Neural progenitor cell (in vitro differentiated cells): ENCODE measurements around the gene GNG8. TPM values are rescaled to one million over a fixed set of nuclear protein-coding genes. Genes with fewer than 3 reads are reported as not detected.

Source experiments
- DNase-seq: peaks from one replicate; pipeline ENCODE4 v3.0.0-alpha.2; 2016; ENCODE audit warnings: low spot score
- H2AFZ ChIP-seq: fragments of 200-600 bp; sonication (generic); replicated peaks from 2 replicates; pipeline ENCODE4 v1.6.1; 2016; ENCODE audit warnings: antibody characterized with exemption
- H3F3A ChIP-seq: fragments of 200-600 bp; sonication (generic); 2 replicates; pipeline ENCODE4 v1.6.1; 2016; ENCODE audit warnings: antibody characterized with exemption, low read depth
- H3K27ac ChIP-seq: fragments of 200-600 bp; sonication (generic); 2 replicates; pipeline ENCODE4 v1.5.1; 2016; ENCODE audit warnings: mild to moderate bottlenecking
- H3K27me3 ChIP-seq: fragments of 200-600 bp; sonication (generic); 2 replicates; pipeline ENCODE4 v1.6.1; 2016; ENCODE audit warnings: mild to moderate bottlenecking, moderate library complexity
- H3K36me3 ChIP-seq: fragments of 200-600 bp; sonication (generic); 2 replicates; pipeline ENCODE4 v1.5.1; 2016
- H3K4me1 ChIP-seq: fragments of 200-600 bp; sonication (generic); 2 replicates; pipeline ENCODE4 v1.6.1; 2016; ENCODE audit warnings: mixed run types
- H3K4me2 ChIP-seq: fragments of 200-600 bp; sonication (generic); 2 replicates; pipeline ENCODE4 v1.6.1; 2016
- H3K4me3 ChIP-seq: fragments of 200-600 bp; sonication (generic); 2 replicates; pipeline ENCODE4 v1.5.1; 2016
- H3K79me2 ChIP-seq: fragments of 200-600 bp; sonication (generic); 2 replicates; pipeline ENCODE4 v1.6.1; 2016; ENCODE audit warnings: low read depth
- H3K9ac ChIP-seq: fragments of 200-600 bp; sonication (generic); 2 replicates; pipeline ENCODE4 v1.6.1; 2016
- H3K9me3 ChIP-seq: fragments of 200-600 bp; sonication (generic); 2 replicates; pipeline ENCODE4 v1.5.1; 2016; ENCODE audit warnings: low read depth
- H4K20me1 ChIP-seq: fragments of 200-600 bp; sonication (generic); 2 replicates; pipeline ENCODE4 v1.6.1; 2016; ENCODE audit warnings: low read depth
- H3K27ac Mint-ChIP-seq: 3 replicates; pipeline ENCODE4 v1.8.0; 2021; ENCODE audit warnings: mixed read lengths
- H3K27me3 Mint-ChIP-seq: 2 replicates; pipeline ENCODE4 v1.8.0; 2022; ENCODE audit warnings: low read depth, mild to moderate bottlenecking, inconsistent platforms, moderate library complexity, mixed read lengths; ENCODE audit not compliant: insufficient read depth
- H3K36me3 Mint-ChIP-seq: 3 replicates; pipeline ENCODE4 v1.8.0; 2021; ENCODE audit warnings: mixed read lengths
- H3K4me1 Mint-ChIP-seq: 3 replicates; pipeline ENCODE4 v1.8.0; 2021; ENCODE audit warnings: mixed read lengths
- H3K4me3 Mint-ChIP-seq: 3 replicates; pipeline ENCODE4 v1.8.0; 2021; ENCODE audit warnings: mild to moderate bottlenecking, moderate library complexity, mixed read lengths
- H3K9me3 Mint-ChIP-seq: 3 replicates; pipeline ENCODE4 v1.8.0; 2020; ENCODE audit warnings: mixed read lengths
- EZH2 ChIP-seq: fragments of 200-600 bp; sonication (generic); IDR thresholded peaks from 2 replicates; pipeline ENCODE4 v1.6.1; 2017; ENCODE audit warnings: antibody characterized with exemption, mild to moderate bottlenecking, moderate library complexity
- EZH2phosphoT487 ChIP-seq: fragments of 200-600 bp; sonication (generic); IDR thresholded peaks from 2 replicates; pipeline ENCODE4 v1.6.1; 2017; ENCODE audit warnings: antibody characterized with exemption
- total RNA-seq: library from RNA; depleted of rRNA; stranded (reverse); fragments of >200 nt; gene quantifications from 2 replicates; pipeline ENCODE4 v1.2.3, GENCODE V29; 2015; ENCODE audit warnings: low replicate concordance
- TF ChIP-seq, protein P1 (sequence below): fragments of 200-600 bp; sonication (generic); IDR thresholded peaks from 2 replicates; pipeline ENCODE4 v1.5.1; 2017; ENCODE audit warnings: antibody characterized with exemption, mild to moderate bottlenecking

The GNG8 gene
- total RNA-seq, 1 donor from 2014 or later, result not detected

- Mint-ChIP-seq H3K36me3 (peaks cover 25% of the 10 kb centered on the region), H3K27me3 (peaks cover 4% of the 10 kb centered on the region), H3K4me1 (peaks cover 7% of the 10 kb centered on the region), H3K9me3 (no peaks in the 10 kb centered on the region), H3K27ac (no peak overlapping the region), H3K4me3 (no peak overlapping the region)
- H3K27me3 ChIP-seq, result no peaks in the 10 kb centered on the region
- H3K9ac ChIP-seq, result no peak overlapping the region
- H2AFZ ChIP-seq, result no peak overlapping the region
- H3K4me2 ChIP-seq, result no peak overlapping the region
- no peaks in the 10 kb centered on the region for H3K4me1 ChIP-seq
- H3K36me3 ChIP-seq, result no peaks in the 10 kb centered on the region
- peaks cover 5% of the 10 kb centered on the region for H3F3A ChIP-seq
- DNase-seq, result no peak
- TF ChIP-seq EZH2 (no peak), EZH2phosphoT487 (no peak)
- TF ChIP-seq, protein P1, sequence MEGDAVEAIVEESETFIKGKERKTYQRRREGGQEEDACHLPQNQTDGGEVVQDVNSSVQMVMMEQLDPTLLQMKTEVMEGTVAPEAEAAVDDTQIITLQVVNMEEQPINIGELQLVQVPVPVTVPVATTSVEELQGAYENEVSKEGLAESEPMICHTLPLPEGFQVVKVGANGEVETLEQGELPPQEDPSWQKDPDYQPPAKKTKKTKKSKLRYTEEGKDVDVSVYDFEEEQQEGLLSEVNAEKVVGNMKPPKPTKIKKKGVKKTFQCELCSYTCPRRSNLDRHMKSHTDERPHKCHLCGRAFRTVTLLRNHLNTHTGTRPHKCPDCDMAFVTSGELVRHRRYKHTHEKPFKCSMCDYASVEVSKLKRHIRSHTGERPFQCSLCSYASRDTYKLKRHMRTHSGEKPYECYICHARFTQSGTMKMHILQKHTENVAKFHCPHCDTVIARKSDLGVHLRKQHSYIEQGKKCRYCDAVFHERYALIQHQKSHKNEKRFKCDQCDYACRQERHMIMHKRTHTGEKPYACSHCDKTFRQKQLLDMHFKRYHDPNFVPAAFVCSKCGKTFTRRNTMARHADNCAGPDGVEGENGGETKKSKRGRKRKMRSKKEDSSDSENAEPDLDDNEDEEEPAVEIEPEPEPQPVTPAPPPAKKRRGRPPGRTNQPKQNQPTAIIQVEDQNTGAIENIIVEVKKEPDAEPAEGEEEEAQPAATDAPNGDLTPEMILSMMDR, result no peak
- H3K79me2 ChIP-seq, result peaks cover 13% of the 10 kb centered on the region
- no peak overlapping the region for H3K4me3 ChIP-seq
- no peak overlapping the region for H3K27ac ChIP-seq
- H3K9me3 ChIP-seq, result no peaks in the 10 kb centered on the region
- peaks cover 20% of the 10 kb centered on the region for H4K20me1 ChIP-seq
Measured at GRCh38 chr19:46610413-46610775, 25.6 kb downstream of the GNG8 start.

DNA sequence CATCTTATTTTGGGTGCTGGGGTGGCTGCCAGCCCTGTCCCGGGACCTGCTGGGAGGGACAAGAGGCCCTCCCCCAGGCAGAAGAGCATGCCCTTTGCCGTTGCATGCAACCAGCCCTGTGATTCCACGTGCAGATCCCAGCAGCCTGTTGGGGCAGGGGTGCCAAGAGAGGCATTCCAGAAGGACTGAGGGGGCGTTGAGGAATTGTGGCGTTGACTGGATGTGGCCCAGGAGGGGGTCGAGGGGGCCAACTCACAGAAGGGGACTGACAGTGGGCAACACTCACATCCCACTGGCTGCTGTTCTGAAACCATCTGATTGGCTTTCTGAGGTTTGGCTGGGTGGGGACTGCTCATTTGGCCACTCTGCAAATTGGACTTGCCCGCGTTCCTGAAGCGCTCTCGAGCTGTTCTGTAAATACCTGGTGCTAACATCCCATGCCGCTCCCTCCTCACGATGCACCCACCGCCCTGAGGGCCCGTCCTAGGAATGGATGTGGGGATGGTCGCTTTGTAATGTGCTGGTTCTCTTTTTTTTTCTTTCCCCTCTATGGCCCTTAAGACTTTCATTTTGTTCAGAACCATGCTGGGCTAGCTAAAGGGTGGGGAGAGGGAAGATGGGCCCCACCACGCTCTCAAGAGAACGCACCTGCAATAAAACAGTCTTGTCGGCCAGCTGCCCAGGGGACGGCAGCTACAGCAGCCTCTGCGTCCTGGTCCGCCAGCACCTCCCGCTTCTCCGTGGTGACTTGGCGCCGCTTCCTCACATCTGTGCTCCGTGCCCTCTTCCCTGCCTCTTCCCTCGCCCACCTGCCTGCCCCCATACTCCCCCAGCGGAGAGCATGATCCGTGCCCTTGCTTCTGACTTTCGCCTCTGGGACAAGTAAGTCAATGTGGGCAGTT, 26.2 kb downstream of the GNG8 start:
- H3K9me3 Mint-ChIP-seq, result no peaks in the 10 kb centered on the region
- H3K27me3 ChIP-seq, result no peaks in the 10 kb centered on the region
- peaks cover 3% of the 10 kb centered on the region for H3K4me1 ChIP-seq
- H3F3A ChIP-seq, result peaks cover 5% of the 10 kb centered on the region
- peaks cover 4% of the 10 kb centered on the region for H3K27me3 Mint-ChIP-seq
- peaks cover 19% of the 10 kb centered on the region for H3K79me2 ChIP-seq
- TF ChIP-seq EZH2 (no peak), EZH2phosphoT487 (no peak)
- TF ChIP-seq, protein P1, result no peak
- H3K27ac ChIP-seq, result no peak overlapping the region
- no peak overlapping the region for H2AFZ ChIP-seq
- H3K4me3 ChIP-seq, result no peak overlapping the region
- no peak overlapping the region for H3K4me3 Mint-ChIP-seq
- no peak overlapping the region for H3K9ac ChIP-seq
- H3K4me2 ChIP-seq, result no peak overlapping the region
- H4K20me1 ChIP-seq, result peaks cover 26% of the 10 kb centered on the region
- no peak overlapping the region for H3K27ac Mint-ChIP-seq
- no peaks in the 10 kb centered on the region for H3K36me3 ChIP-seq
- H3K36me3 Mint-ChIP-seq, result peaks cover 25% of the 10 kb centered on the region
- no peaks in the 10 kb centered on the region for H3K9me3 ChIP-seq
- peaks cover 7% of the 10 kb centered on the region for H3K4me1 Mint-ChIP-seq
- DNase-seq, result no peak

GRCh38 chr19:46608581-46609345, 27.2 kb downstream of the GNG8 start:
- DNase-seq, result no peak
- Mint-ChIP-seq H3K27ac (no peak overlapping the region), H3K36me3 (peaks cover 25% of the 10 kb centered on the region), H3K27me3 (peaks cover 4% of the 10 kb centered on the region), H3K4me1 (peaks cover 6% of the 10 kb centered on the region), H3K9me3 (no peaks in the 10 kb centered on the region), H3K4me3 (no peak overlapping the region)
- H3K4me2 ChIP-seq, result no peak overlapping the region
- no peak overlapping the region for H3K27ac ChIP-seq
- peaks cover 3% of the 10 kb centered on the region for H3F3A ChIP-seq
- peaks cover 29% of the 10 kb centered on the region for H3K79me2 ChIP-seq
- H3K9ac ChIP-seq, result no peak overlapping the region
- H2AFZ ChIP-seq, result no peak overlapping the region
- no peak overlapping the region for H3K4me3 ChIP-seq
- peaks cover 36% of the 10 kb centered on the region for H4K20me1 ChIP-seq
- no peaks in the 10 kb centered on the region for H3K36me3 ChIP-seq
- peaks cover 13% of the 10 kb centered on the region for H3K4me1 ChIP-seq
- H3K27me3 ChIP-seq, result no peaks in the 10 kb centered on the region
- TF ChIP-seq, protein P1, result no peak
- TF ChIP-seq EZH2phosphoT487, result no peak
- no peak for TF ChIP-seq EZH2
- no peaks in the 10 kb centered on the region for H3K9me3 ChIP-seq
